Measurements from ENCODE around the gene SLC46A1.

Gene SLC46A1

GRCh38 chr17:28379814-28380801, 25.9 kb downstream of the SLC46A1 start:
- peak; percentile 12 for DNase-seq (ENCODE audit: low read depth)

- DNase-seq (ENCODE audit: low read depth) = no peak
These were observed 33.1 kb downstream of the SLC46A1 start for GRCh38 chr17:28372945-28373274.

GRCh38 chr17:28372203-28372944, 33.6 kb downstream of the SLC46A1 start:
- no peak for DNase-seq (ENCODE audit: low read depth)

GRCh38 chr17:28371245-28372202, 34.5 kb downstream of the SLC46A1 start, which contains the start of gene SARM1:
TSS of gene SARM1 (plus strand) at chr17:28371694. CDS start at chr17:28372033, 339 bp downstream.
- DNase-seq (ENCODE audit: low read depth) = peak; percentile 81

GRCh38 chr17:28370744-28371103, 35.3 kb downstream of the SLC46A1 start:
- DNase-seq (ENCODE audit: low read depth) = no peak

- no peak for DNase-seq (ENCODE audit: low read depth)
These were observed 35.8 kb downstream of the SLC46A1 start, which contains the start of gene VTN for GRCh38 chr17:28370035-28370743. TSS of gene VTN (minus strand) at chr17:28370307. CDS start at chr17:28370203, 104 bp downstream.

GRCh38 chr17:28369684-28370034, 36.4 kb downstream of the SLC46A1 start:
- DNase-seq (ENCODE audit: low read depth) = no peak

GRCh38 chr17:28368915-28369683, 36.9 kb downstream of the SLC46A1 start:
- DNase-seq (ENCODE audit: low read depth) = no peak

GRCh38 chr17:28368306-28368831, 37.6 kb downstream of the SLC46A1 start:
- DNase-seq (ENCODE audit: low read depth) = no peak

- no peak for DNase-seq (ENCODE audit: low read depth)
These were observed 38.2 kb downstream of the SLC46A1 start for GRCh38 chr17:28367641-28368305.

GRCh38 chr17:28366605-28367004, 39.4 kb downstream of the SLC46A1 start:
- DNase-seq (ENCODE audit: low read depth) = no peak

- DNase-seq (ENCODE audit: low read depth) = no peak
These were observed 40.5 kb downstream of the SLC46A1 start for GRCh38 chr17:28365487-28365886.

GRCh38 chr17:28364665-28365363, 41.2 kb downstream of the SLC46A1 start, which contains the start of gene SEBOX:
TSS of gene SEBOX (minus strand) at chr17:28365199. CDS start at chr17:28365151, 48 bp downstream.
- DNase-seq (ENCODE audit: low read depth) = no peak

- DNase-seq (ENCODE audit: low read depth) = no peak
These were observed 42.0 kb downstream of the SLC46A1 start for GRCh38 chr17:28363776-28364650.

- no peak for DNase-seq (ENCODE audit: low read depth)
These were observed 42.8 kb downstream of the SLC46A1 start for GRCh38 chr17:28363186-28363585.

- DNase-seq (ENCODE audit: low read depth) = no peak
These were observed 48.2 kb downstream of the SLC46A1 start for GRCh38 chr17:28357901-28358197.

GRCh38 chr17:28357061-28357900, 48.7 kb downstream of the SLC46A1 start, which contains the start of gene POLDIP2:
TSS of gene POLDIP2 (minus strand) at chr17:28357527. CDS start at chr17:28357448, 79 bp downstream.
- DNase-seq (ENCODE audit: low read depth) = peak; percentile 87

Measured in fibroblast of the conjunctiva (primary cell).